Smooth muscle cell (in vitro differentiated cells): ENCODE data around the gene MRGPRF. TPM values are rescaled to one million over a fixed set of nuclear protein-coding genes. Genes with fewer than 3 reads are reported as not detected.

Source experiments
- DNase-seq: peaks from one replicate; lab custom pipeline; 2025; ENCODE audit not compliant: unreplicated experiment; lab: John Stamatoyannopoulos, UW
- H2AFZ ChIP-seq: fragments of 200-600 bp; sonication (generic); 2 replicates; pipeline ENCODE4 v1.6.0; 2016; ENCODE audit warnings: antibody characterized with exemption, low read depth, mild to moderate bottlenecking
- H3F3A ChIP-seq: fragments of 200-600 bp; sonication (generic); 2 replicates; pipeline ENCODE4 v1.6.0; 2017; ENCODE audit warnings: antibody characterized with exemption, low read depth
- H3K27ac ChIP-seq: fragments of 200-600 bp; sonication (generic); 2 replicates; pipeline ENCODE4 v1.5.1; 2016; ENCODE audit warnings: low read depth, mild to moderate bottlenecking
- H3K27me3 ChIP-seq: fragments of 200-600 bp; sonication (generic); 2 replicates; pipeline ENCODE4 v1.6.1; 2016; ENCODE audit warnings: low read depth, mild to moderate bottlenecking
- H3K36me3 ChIP-seq: fragments of 200-600 bp; sonication (generic); 2 replicates; pipeline ENCODE4 v1.5.1; 2016; ENCODE audit warnings: low read depth
- H3K4me1 ChIP-seq: fragments of 200-600 bp; sonication (generic); 2 replicates; pipeline ENCODE4 v1.5.1; 2016; ENCODE audit warnings: low read depth
- H3K4me2 ChIP-seq: fragments of 200-600 bp; sonication (generic); 2 replicates; pipeline ENCODE4 v1.6.0; 2016; ENCODE audit warnings: mild to moderate bottlenecking
- H3K4me3 ChIP-seq: fragments of 200-600 bp; sonication (generic); 2 replicates; pipeline ENCODE4 v1.5.1; 2016; ENCODE audit warnings: mild to moderate bottlenecking
- H3K79me2 ChIP-seq: fragments of 200-600 bp; sonication (generic); 2 replicates; pipeline ENCODE4 v1.6.0; 2016; ENCODE audit warnings: low read depth, mild to moderate bottlenecking
- H3K9ac ChIP-seq: fragments of 200-600 bp; sonication (generic); 2 replicates; pipeline ENCODE4 v1.6.0; 2016; ENCODE audit warnings: low read depth
- H3K9me3 ChIP-seq: fragments of 200-600 bp; sonication (generic); replicated peaks from 2 replicates; pipeline ENCODE4 v1.5.1; 2016; ENCODE audit warnings: low read depth
- H4K20me1 ChIP-seq: fragments of 200-600 bp; sonication (generic); 2 replicates; pipeline ENCODE4 v1.6.0; 2016; ENCODE audit warnings: low read depth
- WGBS: methylation state at CpG from one replicate; pipeline ENCODE4 v1.1.7; 2016; ENCODE audit warnings: low lambda C conversion rate; 5-methylcytosine and 5-hydroxymethylcytosine counted together
- polyA plus RNA-seq: library from polyadenylated mRNA; unstranded; fragments of >200 nt; fragmentation: Nextera tagmentation; extraction: Ambion mirVana; gene quantifications from 2 replicates; pipeline ENCODE4 v1.2.1, GENCODE V29; 2016
- total RNA-seq: library from RNA; depleted of rRNA; stranded (reverse); fragments of >200 nt; gene quantifications from 2 replicates; pipeline ENCODE4 v1.2.3, GENCODE V29; 2014
- TF ChIP-seq, protein P1 (sequence below): fragments of 200-600 bp; sonication (generic); IDR thresholded peaks from 2 replicates; pipeline ENCODE4 v1.5.1; 2017; ENCODE audit warnings: borderline replicate concordance, mild to moderate bottlenecking, antibody characterized with exemption; ENCODE audit not compliant: insufficient read depth, poor library complexity, severe bottlenecking

Gene MRGPRF
- total and polyA plus RNA-seq, 2 experiments from 2014 or later = 6.7 to 17.2 TPM

DNA sequence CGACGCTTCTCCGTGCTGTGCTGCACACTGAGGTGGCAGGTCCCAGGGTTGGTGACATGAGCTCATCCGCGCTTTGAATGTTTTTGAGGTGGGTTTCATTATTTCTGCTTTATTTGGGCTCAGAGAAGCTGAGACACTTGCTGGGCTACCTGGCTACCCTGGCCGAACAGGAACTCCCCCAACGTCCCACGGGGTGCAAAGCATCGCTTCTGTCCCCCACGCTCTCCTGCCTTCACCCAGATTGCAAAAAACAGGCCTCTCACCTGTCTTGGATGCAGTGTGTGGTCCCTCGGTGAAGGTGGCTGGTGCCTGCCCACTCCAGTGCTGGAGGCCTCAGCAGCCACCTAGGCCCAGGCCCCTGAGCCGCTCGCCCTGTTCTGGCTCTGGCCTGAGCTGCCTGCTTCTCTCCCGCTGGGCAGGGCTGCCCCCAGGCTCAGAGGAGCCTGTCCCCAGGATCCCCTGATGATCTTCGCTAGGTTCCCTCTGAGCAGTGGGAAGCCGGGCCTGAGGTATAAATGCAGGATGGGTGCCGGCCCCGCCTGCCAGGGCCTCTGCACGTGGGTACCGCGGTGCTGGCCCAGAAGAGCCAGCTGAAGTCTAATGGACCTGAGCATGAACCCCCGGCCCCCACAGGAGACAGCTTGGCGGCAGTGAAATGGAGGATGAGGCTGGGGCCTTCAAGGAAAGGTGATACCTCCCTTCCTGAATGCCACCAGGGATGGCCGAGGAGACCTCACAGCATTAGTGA, 16.5 kb downstream of the MRGPRF start:
- Histone ChIP-seq H3F3A (peaks cover 13% of the 10 kb centered on the region), H3K4me2 (no peak overlapping the region), H3K4me3 (no peak overlapping the region), H3K4me1 (no peaks in the 10 kb centered on the region), H4K20me1 (no peaks in the 10 kb centered on the region), H3K27ac (no peak overlapping the region), H3K9ac (no peak overlapping the region), H3K79me2 (no peaks in the 10 kb centered on the region), H3K27me3 (no peaks in the 10 kb centered on the region), H2AFZ (no peak overlapping the region), H3K9me3 (no peaks in the 10 kb centered on the region), H3K36me3 (no peaks in the 10 kb centered on the region)
- WGBS = 95% methylated on average over 24 of the region's 24 CpGs
- TF ChIP-seq, protein P1, sequence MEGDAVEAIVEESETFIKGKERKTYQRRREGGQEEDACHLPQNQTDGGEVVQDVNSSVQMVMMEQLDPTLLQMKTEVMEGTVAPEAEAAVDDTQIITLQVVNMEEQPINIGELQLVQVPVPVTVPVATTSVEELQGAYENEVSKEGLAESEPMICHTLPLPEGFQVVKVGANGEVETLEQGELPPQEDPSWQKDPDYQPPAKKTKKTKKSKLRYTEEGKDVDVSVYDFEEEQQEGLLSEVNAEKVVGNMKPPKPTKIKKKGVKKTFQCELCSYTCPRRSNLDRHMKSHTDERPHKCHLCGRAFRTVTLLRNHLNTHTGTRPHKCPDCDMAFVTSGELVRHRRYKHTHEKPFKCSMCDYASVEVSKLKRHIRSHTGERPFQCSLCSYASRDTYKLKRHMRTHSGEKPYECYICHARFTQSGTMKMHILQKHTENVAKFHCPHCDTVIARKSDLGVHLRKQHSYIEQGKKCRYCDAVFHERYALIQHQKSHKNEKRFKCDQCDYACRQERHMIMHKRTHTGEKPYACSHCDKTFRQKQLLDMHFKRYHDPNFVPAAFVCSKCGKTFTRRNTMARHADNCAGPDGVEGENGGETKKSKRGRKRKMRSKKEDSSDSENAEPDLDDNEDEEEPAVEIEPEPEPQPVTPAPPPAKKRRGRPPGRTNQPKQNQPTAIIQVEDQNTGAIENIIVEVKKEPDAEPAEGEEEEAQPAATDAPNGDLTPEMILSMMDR = no peak
- DNase-seq = no peak

- WGBS = 91% methylated on average over 6 of the region's 6 CpGs
- H3F3A ChIP-seq = peaks cover 4% of the 10 kb centered on the region
- no peak overlapping the region for H3K9ac ChIP-seq
- H3K4me2 ChIP-seq = no peak overlapping the region
- H3K27me3 ChIP-seq = no peaks in the 10 kb centered on the region
- TF ChIP-seq, protein P1 = no peak
- no peaks in the 10 kb centered on the region for H4K20me1 ChIP-seq
- H3K79me2 ChIP-seq = no peaks in the 10 kb centered on the region
- no peak overlapping the region for H2AFZ ChIP-seq
- H3K4me1 ChIP-seq = no peaks in the 10 kb centered on the region
- DNase-seq = no peak
- no peaks in the 10 kb centered on the region for H3K36me3 ChIP-seq
- H3K4me3 ChIP-seq = no peak overlapping the region
- H3K27ac ChIP-seq = no peak overlapping the region
- no peaks in the 10 kb centered on the region for H3K9me3 ChIP-seq
Observed at GRCh38 chr11:68994894-68995285, 18.2 kb downstream of the MRGPRF start.

DNA sequence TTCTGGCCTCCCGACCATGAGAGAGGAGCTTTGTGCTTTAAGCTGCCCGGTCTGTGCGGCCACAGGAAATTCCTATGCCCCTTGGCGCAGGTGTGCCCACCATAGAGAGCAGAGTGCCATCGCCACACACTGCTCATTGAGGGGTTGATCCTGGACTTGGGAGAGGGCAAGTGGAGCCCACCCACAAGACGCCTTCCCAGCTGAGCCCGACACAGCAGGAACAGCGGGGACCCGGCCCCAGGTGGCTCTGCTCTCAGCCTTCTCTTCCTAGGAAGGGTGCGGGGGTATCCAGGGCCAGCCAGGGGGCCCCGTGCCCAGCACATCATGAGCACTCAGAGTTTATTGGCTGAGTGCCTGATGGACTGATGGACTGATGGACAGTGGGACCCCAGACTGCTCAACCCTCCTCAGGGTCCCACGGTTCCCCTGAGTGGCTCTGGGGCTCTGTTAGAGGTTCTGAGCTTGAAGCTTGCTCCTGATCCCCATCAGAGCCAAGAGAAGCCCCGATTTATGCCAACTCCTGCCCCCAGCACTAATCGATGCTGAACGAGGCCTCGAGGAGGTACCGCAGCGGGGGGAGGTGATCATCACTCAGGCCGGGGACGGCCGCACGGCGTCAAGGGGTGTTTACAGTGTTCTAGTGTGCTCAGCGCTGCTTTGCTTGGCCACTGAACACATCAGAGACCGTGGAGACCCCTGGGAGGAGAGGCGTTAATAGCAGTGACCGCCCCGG, 18.7 kb downstream of the MRGPRF start:
- Histone ChIP-seq H4K20me1 (no peaks in the 10 kb centered on the region), H3K36me3 (no peaks in the 10 kb centered on the region), H3K4me3 (no peak overlapping the region), H3K9ac (no peak overlapping the region), H3K9me3 (no peaks in the 10 kb centered on the region), H3K27me3 (no peaks in the 10 kb centered on the region), H3K4me2 (no peak overlapping the region), H3F3A (peaks cover 4% of the 10 kb centered on the region), H2AFZ (no peak overlapping the region), H3K27ac (no peak overlapping the region), H3K4me1 (no peaks in the 10 kb centered on the region), H3K79me2 (no peaks in the 10 kb centered on the region)
- no peak for DNase-seq
- TF ChIP-seq, protein P1 = no peak
- 94% methylated on average over 28 of the region's 28 CpGs for WGBS
